Amygdala (tissue), 56 donors: ENCODE measurements around the gene HSD17B8.

ENCODE experiments used
- DNase-seq, 56 donors: peaks; one replicate each; lab custom pipeline; 2025; lab: John Stamatoyannopoulos, UW

The HSD17B8 gene

DNA sequence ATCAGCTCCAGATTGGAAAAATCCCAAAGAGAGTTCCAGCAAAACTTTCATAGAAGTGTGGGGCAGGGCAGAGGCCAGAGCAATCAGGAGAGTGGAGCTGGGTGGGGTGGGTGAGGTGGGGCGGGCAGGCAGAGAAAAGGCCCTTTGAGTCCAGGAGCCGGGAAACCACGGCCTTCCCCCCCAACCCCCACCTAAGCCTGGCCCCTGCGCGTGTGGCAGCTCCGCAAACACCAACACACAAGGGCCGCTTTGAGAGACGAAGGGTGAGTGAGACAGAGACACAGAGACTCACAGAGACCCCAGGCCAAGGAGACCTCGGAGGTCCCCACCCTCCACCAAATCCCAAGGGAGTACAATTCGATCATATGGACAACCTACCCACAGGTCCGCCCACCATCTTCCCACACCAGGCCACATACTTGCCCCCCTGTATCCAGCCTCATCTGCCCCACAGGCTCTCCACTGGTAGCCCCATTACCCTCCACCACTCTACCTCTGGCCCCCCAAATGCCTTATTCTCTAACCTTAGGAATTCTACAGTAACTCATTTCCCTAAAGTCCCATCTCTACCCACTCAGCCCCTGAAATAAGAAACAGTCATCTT, 13.8 kb upstream of the HSD17B8 start:
- DNase-seq: peak in 1 of 56 donors; percentile 12

DNA sequence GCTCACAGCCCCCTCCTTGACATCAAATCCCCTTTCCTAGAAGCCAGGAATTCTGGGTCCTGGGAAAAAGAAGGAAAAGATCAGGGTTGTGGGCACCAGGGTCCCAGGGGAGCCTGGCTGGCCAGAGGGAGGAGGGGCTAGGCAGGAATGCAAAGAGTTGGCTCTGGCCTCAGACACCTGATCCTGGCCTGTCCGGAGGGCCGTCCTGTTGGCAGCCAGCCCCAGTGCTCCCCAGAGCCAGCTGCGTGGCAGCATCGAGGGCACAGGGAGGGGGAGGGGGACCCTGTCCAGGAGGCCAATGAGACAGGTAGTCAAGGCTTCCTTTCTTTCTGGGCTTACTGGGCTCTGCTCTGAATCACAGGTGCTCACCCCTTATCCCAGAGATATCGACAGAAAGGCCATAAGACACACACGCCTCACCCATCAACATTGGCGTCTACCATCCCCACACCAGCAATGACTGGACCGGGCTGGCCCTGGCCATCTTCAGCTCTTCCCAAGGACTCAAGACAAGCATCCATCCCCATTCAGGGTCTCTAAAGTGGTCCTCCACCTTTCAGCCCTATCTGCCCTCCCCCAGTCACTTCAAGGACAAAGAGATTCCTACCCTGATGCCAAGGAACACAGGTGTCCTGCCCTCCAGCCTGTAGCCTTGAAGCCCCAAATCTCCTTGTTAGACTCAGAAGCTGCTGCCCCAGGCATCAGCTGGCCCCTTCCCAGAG, 12.9 kb upstream of the HSD17B8 start:
- DNase-seq: peak in 2 of 56 donors; percentile 18 to 33

DNA sequence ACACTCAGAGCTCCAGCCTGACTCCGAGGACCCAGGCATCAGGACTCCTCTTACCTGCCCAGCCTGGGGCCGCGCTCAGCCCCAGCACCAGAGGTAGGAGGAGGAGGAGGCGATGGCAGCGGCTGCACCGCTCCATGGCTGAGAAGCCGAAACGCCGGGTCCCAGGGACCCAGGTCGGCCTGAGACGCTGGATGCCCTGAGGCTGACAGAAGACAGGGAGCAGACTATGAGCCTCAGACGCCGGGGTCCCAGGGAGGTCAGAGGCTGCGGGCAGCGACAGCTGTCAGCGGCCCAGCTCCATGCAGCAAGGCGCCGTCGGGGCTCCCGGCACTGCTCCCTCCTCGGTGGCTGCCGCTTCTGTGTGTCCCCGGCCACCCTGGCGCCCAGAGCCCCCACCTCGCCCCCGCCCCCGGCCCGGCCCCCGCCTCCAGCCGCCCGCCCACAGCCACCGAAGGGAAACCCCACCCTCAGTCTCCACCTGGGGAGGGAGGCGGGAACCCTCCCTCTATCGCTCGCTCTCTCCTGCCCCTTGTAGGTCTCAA, 12.3 kb upstream of the HSD17B8 start, which contains the start of gene COL11A2:
COL11A2 (minus strand) TSS at position 363 of the 542 bp plus-strand sequence; CDS start at position 136, 227 bp downstream.
- DNase-seq: peak in 1 of 56 donors; percentile 21

DNA sequence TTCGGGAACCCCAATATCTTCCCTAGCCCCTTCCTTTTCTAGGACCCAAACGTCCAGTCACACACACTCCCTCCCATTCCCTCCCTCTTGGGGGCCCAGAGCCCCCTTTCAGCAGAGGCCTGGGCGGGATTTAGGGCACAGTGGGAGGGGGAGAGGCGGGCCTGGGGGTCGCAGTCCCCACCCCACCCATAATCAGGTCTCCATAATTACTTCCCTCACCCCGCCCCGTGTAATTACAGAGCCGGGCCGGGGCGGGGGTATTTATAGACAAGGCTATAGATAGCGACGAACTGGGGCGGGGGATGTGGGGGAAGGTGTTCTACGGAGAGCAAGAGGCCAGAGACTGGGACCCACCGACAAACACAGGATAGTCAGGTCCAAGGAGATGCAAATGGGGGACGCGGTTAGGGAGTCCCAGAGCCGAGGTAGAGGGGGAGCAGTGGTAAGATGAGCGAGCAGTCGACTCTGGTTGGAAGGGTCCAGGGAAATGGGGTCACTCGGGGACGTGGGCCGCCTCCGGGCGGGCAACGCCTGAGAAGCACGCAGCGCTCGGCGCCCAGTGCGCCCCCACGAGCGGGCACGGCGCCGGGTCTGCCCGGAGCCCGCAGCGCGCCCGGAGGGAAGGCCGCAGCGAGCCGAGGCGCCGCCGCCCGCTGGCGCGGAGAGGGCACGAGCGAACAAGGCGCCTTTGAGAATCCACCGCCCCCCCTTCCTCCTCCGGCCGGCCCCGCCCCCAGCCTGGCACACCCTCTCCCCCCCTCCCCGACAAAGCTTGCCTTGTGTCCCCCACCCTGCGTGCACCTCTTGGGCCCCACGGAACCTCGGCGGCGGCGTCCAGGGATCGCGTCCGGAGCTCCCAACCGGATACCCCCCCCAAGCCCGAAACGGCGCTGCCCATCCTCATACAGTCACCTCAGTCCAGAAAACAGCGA, 11.5 kb upstream of the HSD17B8 start:
- DNase-seq: peak in 54 of 56 donors; percentile 16 to 84 (median 66)

DNA sequence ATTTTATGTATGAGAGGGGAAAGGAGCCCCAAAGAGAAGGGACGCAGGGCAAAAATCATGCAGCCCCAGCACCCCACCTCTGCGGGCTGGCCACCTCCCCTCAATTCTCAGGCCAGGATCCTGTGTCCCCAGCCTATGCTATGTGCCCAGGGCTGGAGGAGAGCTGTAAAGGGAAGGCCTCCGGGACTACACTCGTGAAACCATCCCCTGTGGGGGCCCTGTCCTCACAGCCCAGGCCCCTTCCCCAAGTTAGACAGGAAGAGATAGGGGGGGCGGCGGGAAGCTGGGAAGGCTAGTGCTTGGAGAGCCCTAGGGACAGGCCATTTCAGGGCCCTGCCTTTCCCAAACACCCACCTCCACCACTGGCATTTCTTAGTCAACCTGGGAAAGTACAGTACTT, 10.8 kb upstream of the HSD17B8 start:
- DNase-seq: peak in 2 of 56 donors; percentile 35 to 55

DNA sequence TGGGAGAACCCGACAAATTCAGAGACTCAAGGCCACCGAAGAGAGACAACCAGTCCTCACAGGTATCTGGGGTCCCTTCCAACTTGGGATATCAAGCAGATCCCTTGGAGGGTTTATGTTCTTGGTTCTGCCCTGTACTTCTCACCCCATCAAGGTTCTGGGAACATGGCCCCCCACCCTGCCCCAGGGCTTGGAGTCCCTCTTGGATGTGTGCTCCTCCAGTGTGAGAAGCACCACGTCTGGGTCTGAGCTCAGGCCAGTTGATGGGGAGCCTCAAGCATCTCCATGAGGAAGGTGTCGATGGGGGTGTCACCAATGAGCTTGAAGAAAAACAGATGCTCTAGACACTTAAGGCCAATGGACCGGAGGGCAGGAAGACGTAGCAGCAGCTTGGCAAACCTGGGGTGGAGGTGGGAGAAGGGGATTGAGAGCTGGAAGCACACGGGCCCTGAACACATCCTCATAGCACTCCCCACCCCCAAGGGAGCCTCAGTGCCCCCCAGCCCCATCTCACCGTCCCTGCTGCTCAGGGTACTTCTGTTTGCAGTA, 9.9 kb upstream of the HSD17B8 start:
- DNase-seq: no peak

DNA sequence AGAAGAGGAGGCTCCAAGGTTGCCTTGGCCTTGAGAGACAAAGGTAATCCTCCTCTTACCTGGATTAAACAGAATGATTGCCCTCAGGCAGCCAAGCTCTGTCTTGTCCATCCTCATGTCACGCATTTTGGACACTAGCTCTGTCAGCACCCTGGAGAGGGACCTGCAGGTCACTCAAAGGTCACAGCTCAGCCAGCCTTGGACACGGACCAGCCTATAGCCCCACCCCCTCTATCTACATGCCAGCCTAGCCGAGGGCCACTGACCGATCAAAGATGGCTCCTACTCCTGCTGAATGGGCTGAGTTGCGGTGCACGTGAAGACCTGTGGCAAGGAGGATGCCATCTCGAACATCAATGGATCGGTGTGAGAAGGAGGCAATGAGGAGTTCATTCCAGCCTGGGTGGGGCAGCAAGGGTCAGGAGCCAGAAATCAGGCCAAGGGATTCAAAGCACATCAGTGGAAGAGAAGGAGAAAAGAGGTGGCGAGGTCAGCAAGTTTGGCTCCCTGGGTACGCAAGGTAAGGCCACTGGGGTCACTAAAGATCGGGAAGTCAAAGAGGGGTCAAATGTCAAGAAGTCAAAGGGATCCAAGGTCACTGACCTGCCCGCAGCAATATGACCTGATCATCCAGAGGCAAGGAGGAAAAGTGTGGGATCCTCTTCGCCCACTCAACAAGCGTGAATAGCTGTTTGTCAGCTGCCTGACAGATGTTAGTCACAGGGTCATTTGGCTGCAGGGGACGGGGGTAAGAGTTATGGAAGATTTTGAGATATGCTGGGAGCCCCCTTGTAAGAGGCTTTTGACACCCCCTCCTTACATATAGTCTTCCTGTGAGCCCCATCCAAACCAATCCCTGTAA, 8.9 kb upstream of the HSD17B8 start:
- DNase-seq: peak in 1 of 56 donors; percentile 12

DNA sequence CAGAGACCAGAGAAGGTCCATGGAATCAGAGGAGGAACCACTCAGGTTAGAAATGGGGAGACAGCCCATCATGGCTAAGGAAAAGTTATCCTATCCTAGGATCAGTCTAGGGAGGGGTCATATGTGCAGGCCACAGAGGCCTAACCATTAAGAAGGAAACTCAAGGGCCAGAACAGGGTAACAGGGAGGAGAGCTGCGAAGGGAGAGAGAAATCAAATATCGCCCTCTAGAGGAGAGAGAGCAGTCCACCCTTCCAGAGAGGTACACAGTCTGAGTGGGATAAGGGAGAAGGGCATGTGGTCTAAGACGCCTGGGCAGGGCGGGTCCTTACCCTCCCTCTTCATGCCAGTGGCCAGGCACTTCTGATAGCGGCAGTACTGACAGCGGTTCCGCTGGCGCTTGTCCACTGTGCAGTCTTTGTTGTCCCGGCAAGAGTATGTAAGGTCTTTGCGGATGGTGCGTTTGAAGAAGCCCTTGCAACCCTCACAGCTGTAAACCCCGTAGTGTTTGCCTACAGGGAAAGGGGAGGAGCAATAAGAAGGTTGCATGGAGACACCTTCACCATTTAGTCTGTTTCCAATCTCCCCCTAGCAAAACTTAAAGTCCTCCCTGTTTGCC, 6.9 kb upstream of the HSD17B8 start:
- DNase-seq: peak in 14 of 56 donors; percentile 8 to 57 (median 32)

DNA sequence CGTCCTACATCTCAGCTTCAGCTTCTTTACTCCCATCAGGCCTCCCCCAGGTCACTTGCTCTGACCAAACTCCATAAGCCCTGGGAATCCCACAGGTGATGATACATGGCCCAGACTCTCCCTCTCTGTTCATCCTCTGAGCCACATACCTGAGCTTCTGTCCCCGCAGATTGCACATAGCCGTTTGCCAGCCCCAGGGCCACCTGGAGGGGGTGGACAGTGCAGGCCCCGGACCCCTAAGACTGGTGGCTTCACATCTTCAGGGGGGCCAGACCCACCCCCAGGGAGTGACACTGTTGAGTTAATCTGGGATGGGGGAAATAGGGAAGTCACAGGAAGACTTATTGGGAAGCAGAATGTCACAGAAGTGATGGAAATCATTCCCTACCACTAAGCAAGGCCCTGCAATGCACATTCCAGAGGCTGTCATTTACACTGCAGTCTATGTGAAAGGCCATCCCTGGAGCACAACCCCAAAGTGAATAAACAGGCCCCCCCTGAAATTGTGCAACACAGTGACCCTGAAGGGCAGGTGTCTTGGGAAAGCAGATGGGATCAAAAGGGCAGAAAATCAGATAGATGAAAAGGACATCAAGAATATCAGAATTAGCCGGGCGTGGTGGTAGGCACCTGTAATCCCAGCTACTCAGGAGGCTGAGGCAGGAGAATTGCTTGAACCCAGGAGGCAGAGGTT, 6.1 kb upstream of the HSD17B8 start:
- no peak for DNase-seq

DNA sequence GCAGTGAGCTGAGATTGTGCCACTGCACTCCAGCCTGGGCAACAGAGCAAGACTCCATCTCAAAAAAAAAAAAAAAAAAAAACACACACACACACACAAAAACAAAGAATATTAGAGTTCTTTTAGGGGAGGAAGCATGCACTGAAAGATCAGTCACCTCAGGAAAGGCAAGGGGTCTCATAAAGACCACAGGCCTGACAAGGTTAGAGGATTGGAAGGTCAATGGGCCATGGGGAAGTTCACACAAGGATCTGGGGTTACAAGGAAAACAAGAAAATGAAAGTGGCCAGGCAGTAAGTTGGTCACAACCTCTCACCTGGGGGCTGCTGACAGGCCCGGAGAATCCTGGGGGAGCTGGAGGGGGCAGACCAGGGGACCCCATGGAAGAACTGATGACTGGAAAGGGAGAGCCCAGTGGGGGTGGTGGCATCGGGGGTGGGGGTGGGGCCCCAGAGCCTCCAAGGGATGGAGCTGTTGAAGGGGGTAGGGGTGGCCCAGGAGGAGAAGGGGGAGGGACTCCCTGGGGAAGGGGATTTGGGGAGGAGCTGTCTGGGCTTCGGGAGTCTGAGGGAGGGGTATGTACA, 5.5 kb upstream of the HSD17B8 start:
- DNase-seq: no peak

DNA sequence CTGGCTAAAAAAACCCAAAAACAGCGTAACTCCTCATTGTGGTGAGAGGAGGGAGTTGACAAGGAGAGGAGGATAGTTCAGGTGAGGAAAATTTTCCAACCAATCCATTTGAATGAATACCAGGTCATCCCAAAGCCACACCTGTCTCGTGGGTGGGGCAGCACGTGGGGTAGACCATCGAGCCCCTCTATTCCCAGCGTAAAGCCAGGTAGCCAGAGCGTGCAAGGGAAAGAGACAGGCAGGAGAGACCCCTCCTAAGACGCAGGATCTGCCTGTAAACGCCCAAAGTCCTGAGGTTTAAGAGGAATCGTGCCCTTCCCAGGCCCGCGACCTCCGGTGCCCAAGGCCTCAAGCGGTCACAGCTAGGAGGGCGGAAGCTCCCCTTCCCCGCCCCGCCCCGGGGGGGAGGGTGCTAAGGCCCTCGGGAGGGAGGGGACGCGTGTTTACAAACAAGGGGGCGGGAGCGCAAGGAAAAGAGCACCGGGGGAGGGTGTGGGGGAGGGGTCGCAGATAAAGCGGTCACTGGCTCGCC, 4.7 kb upstream of the HSD17B8 start:
- peak in 11 of 56 donors; percentile 53 to 80 (median 73) for DNase-seq

DNA sequence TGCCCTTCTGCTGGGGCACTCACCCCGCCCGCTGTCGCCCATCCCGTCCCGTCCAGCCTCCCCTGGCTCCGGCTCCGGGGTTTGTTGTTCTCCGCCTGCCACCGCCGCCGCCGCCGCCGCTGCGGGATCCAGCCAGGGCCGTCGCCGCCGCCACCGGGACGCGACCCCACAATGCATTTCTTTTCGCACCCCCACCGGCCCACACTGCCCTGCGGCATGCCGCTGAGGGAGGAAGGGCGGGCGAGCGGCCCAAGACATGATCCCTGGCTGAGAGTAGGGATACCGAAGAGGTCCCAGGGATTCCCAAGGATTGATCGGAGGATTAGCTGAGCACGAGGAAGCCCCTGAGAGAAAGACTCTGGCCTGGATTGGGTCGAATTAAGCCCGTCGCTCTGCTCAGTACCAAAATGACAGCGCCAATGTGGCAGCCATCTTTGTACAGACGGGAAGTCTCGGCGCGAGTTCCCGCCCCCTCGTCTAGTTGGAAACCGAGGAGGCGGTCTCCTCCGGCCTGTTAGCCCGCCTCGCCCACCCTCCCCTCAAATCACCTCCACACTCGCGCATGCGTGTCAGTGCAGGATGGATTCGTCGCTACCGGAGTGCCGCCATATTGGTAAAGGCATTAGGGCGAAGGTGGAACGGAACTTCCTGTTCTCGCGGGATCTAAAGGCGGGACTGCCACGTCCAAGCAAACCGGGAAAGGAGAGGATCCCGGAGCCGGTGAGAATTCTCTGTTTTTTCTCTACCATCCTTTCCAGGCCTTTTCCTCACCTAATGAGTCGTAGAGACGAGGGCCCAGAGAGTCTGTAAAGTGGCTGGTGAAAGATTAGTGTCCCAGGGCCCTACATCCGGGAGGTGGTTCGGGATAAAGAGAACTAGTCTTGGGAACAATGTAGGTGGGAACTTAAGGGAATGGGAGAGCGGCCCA, 4.0 kb upstream of the HSD17B8 start, which contains the start of the genes RXRB and SLC39A7:
RXRB (minus strand) TSS at position 447 of the 928 bp plus-strand sequence; CDS start at position 258, 189 bp downstream.
SLC39A7 (plus strand) TSS at position 649 of the 928 bp plus-strand sequence. CDS start 379 bp downstream, outside the sequence.
- peak; percentile 80 to 99 (median 96) for DNase-seq

DNA sequence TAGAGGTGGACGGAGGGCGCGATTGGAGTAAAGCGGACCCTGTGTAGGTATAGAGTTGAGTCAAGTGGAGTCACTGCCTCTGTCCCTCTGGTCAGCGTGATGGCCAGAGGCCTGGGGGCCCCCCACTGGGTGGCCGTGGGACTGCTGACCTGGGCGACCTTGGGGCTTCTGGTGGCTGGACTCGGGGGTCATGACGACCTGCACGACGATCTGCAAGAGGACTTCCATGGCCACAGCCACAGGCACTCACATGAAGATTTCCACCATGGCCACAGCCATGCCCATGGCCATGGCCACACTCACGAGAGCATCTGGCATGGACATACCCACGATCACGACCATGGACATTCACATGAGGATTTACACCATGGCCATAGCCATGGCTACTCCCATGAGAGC, 3.3 kb upstream of the HSD17B8 start:
- DNase-seq: no peak

DNA sequence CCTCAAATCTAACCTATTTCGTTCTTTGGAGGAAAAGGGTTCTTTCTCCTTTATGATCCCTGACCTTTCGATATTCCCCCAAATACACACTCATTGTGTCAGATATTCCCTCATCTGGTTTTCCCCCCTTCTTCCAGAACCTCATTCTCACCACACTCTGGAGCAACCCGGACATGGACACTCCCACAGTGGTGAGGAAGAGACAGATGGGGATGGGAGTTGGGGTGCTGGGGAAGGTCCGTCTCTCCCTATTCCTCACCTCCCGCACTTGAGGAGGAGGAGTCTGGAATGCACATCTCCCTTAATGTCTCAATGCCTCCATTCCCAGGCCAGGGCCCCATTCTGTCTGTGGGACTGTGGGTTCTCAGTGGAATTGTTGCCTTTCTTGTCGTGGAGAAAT, 2.5 kb upstream of the HSD17B8 start:
- no peak for DNase-seq

DNA sequence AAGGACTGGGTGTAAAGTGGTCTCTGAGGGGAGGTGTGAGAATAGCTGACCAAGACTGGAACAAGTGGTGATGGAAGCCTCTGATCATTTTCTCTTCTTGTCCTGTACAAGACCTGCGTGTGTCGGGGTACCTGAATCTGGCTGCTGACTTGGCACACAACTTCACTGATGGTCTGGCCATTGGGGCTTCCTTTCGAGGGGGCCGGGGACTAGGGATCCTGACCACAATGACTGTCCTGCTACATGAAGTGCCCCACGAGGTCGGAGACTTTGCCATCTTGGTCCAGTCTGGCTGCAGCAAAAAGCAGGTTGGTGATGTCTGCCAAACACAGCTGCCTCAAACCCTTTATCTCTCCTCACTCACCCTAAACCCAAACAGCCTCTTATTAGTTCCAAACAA, 1.7 kb upstream of the HSD17B8 start:
- no peak for DNase-seq
